ENCODE results near the gene ENOX1.
"Not testable (repeated sequence)": the region's sequence is repeated elsewhere in the genome, so short reads cannot be mapped to it uniquely, and the experiment has no call there.

ENOX1 gene

DNA sequence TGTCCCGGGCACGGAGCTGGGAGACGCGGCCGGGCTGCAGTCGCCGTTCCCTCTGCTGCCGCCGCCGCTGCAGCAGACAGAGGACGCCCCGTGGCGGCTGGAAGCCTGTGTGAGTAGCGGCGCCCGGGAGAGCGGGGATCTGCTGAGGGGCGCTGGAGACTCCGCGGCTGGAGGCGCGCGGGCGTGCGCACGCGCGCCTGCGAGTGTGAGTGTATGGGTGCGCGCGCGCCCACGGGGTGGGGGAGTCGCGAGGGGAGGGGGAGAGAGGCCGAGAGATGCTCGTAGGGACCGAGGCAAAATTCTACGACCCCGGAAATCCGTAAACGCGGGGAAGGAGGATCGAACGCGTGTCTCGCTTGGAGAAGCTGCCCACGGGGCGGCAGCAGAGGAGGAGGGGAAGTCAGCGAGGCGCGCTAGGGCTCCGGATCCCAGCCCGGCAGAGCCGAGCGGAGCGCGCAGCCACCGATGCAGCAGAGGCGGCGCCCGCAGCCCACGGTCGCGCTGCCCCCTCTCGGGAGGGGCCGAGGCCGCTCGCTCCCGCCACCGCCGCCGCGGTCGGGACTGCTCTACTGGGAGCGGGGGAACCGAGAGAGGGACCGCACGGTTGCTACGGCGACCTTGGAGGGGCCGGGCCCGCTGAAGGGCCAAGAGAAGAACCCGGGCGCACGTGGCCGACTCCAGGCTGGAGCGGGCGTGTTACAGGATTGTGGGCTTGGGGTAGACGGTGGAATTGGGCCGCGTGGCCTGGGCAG is at the start of gene ENOX1:
TSS of gene ENOX1 (minus strand) at position 207 of the 752 bp plus-strand sequence.
- H3K9ac ChIP-seq (ENCODE audit: low read length in 5 of 5) = peak within 1 kb of the TSS in 4 of 5 donors; percentile 16 to 70 (median 61)
- H3K4me1 ChIP-seq (ENCODE audit: control insufficient read depth in 5 of 5, insufficient read depth in 5 of 5, low read length in 5 of 5) = peaks cover 0 to 31% (median 29%) of the 10 kb centered on the region in 5 donors
- peak within 1 kb of the TSS; percentile 66 to 82 (median 70) for H3K4me3 ChIP-seq (ENCODE audit: low read depth in 1 of 5, low read length in 5 of 5)
- H3K27ac ChIP-seq (ENCODE audit: low read depth, low read length) = peak within 1 kb of the TSS; percentile 47
- H3K36me3 ChIP-seq (ENCODE audit: control insufficient read depth in 5 of 5, insufficient read depth in 5 of 5, low read length in 5 of 5) = no peaks in the 10 kb centered on the region
- H3K27me3 ChIP-seq (ENCODE audit: control insufficient read depth in 5 of 5, insufficient read depth in 4 of 5, low read length in 5 of 5) = peaks cover 0 to 4% (median 0%) of the 10 kb centered on the region in 5 donors
- no peaks in the 10 kb centered on the region for H3K9me3 ChIP-seq (ENCODE audit: control insufficient read depth in 5 of 5, low read length in 5 of 5)

DNA sequence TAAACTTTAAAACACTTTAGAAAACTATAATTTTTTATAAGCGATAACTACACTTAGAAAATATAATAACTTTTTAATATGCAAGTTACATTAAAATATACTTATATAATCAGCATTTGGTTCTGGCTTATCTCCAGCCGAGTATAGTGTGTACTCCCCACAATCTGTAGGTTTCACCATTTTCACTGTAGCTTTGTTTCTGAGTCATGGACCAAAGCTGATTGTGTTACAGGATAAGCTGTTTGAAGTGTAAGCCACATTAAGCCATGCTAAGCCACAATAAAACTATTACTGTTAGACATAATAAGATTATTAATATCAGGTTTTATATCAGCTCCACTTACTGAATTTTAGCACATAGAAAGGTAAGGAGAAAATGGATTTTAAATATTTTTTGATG is 48.9 kb upstream of the ENOX1 start:
- H3K4me3 ChIP-seq (ENCODE audit: low read depth in 1 of 5, low read length in 5 of 5) = no peak overlapping the region
- no peak overlapping the region for H3K9ac ChIP-seq (ENCODE audit: low read length in 5 of 5)
- no peak overlapping the region for H3K27ac ChIP-seq (ENCODE audit: low read depth, low read length)
- no peaks in the 10 kb centered on the region for H3K36me3 ChIP-seq (ENCODE audit: control insufficient read depth in 5 of 5, insufficient read depth in 5 of 5, low read length in 5 of 5)
- peaks cover 0 to 9% (median 6%) of the 10 kb centered on the region in 5 donors for H3K4me1 ChIP-seq (ENCODE audit: control insufficient read depth in 5 of 5, insufficient read depth in 5 of 5, low read length in 5 of 5)
- no peaks in the 10 kb centered on the region for H3K27me3 ChIP-seq (ENCODE audit: control insufficient read depth in 5 of 5, insufficient read depth in 4 of 5, low read length in 5 of 5)
- H3K9me3 ChIP-seq (ENCODE audit: control insufficient read depth in 5 of 5, low read length in 5 of 5) = peaks cover 0 to 2% (median 0%) of the 10 kb centered on the region in 5 donors

DNA sequence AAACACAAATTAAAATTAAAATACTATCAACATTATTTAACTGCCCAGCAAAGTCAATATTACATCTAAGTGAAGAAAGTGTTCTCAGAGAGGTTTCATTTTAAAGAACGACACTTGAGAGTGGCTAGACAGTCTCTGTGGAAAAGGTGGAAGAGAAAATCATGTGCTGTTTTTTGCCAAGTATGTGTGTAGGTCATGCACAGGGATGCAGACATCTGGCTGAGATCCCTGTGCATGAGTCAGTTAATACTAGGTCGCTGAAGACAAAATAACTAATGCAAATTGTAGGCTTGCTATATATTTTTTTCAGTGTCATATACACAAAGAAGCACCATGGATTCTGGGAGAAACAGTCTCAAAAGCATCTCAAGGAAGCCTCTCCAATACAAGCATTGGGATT is 44.3 kb upstream of the ENOX1 start:
- Histone ChIP-seq H3K36me3 (ENCODE audit: control insufficient read depth in 5 of 5, insufficient read depth in 5 of 5, low read length in 5 of 5) (no peaks in the 10 kb centered on the region), H3K4me1 (ENCODE audit: control insufficient read depth in 5 of 5, insufficient read depth in 5 of 5, low read length in 5 of 5) (peaks cover 0 to 10% (median 8%) of the 10 kb centered on the region in 5 donors), H3K9ac (ENCODE audit: low read length in 5 of 5) (peak overlapping the region in 1 of 5 donors; percentile 56), H3K27me3 (ENCODE audit: control insufficient read depth in 5 of 5, insufficient read depth in 4 of 5, low read length in 5 of 5) (no peaks in the 10 kb centered on the region), H3K9me3 (ENCODE audit: control insufficient read depth in 5 of 5, low read length in 5 of 5) (no peaks in the 10 kb centered on the region), H3K4me3 (ENCODE audit: low read depth in 1 of 5, low read length in 5 of 5) (peak overlapping the region in 1 of 5 donors; percentile 10), H3K27ac (ENCODE audit: low read depth, low read length) (peak overlapping the region; percentile 38)

DNA sequence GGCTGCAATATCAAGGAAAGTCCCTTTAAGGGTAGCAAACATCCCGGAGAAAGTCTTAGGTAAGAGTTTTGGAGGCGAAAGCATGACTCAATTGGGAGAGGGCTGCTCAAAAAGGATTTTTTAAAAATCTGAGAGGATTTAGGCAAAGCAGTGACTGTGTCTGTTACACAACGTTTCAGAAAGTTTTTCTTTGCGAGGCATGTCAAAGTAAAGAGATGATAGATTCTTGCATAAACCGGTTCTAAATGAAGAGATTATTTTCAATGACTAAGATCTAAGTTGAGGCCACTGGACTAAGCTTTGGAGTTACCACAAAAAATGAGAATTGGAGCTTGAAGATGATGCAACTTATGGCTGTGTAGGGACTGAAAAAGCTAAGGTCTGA is 43.7 kb upstream of the ENOX1 start:
- Histone ChIP-seq H3K27ac (ENCODE audit: low read depth, low read length) (peak overlapping the region; percentile 38), H3K27me3 (ENCODE audit: control insufficient read depth in 5 of 5, insufficient read depth in 4 of 5, low read length in 5 of 5) (no peaks in the 10 kb centered on the region), H3K4me3 (ENCODE audit: low read depth in 1 of 5, low read length in 5 of 5) (no peak overlapping the region), H3K36me3 (ENCODE audit: control insufficient read depth in 5 of 5, insufficient read depth in 5 of 5, low read length in 5 of 5) (no peaks in the 10 kb centered on the region), H3K9ac (ENCODE audit: low read length in 5 of 5) (peak overlapping the region in 1 of 5 donors; percentile 56), H3K9me3 (ENCODE audit: control insufficient read depth in 5 of 5, low read length in 5 of 5) (no peaks in the 10 kb centered on the region), H3K4me1 (ENCODE audit: control insufficient read depth in 5 of 5, insufficient read depth in 5 of 5, low read length in 5 of 5) (peaks cover 0 to 10% (median 8%) of the 10 kb centered on the region in 5 donors)

DNA sequence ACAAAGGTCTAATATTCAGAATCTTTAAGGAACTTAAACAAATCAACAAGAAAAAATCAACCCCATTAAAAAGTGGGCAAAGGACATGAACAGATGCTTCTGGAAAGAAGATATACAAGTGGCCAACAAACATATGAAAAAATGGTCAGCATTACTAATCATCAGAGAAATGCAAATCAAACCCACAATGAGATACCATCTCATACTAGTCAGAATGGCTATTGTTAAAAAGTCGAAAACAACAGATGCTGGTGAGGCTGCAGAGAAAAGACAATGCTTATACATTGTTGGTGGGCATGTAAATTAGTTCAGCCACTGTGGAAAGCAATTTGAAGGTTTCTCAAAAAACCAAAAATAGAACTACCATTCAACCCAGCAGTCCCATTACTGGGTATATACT is 37.9 kb upstream of the ENOX1 start:
- not testable (repeated sequence) for H3K27me3 ChIP-seq (ENCODE audit: control insufficient read depth in 5 of 5, insufficient read depth in 4 of 5, low read length in 5 of 5); H3K27ac ChIP-seq (ENCODE audit: low read depth, low read length); H3K4me3 ChIP-seq (ENCODE audit: low read depth in 1 of 5, low read length in 5 of 5); H3K9ac ChIP-seq (ENCODE audit: low read length in 5 of 5); H3K4me1 ChIP-seq (ENCODE audit: control insufficient read depth in 5 of 5, insufficient read depth in 5 of 5, low read length in 5 of 5); H3K9me3 ChIP-seq (ENCODE audit: control insufficient read depth in 5 of 5, low read length in 5 of 5); H3K36me3 ChIP-seq (ENCODE audit: control insufficient read depth in 5 of 5, insufficient read depth in 5 of 5, low read length in 5 of 5)

DNA sequence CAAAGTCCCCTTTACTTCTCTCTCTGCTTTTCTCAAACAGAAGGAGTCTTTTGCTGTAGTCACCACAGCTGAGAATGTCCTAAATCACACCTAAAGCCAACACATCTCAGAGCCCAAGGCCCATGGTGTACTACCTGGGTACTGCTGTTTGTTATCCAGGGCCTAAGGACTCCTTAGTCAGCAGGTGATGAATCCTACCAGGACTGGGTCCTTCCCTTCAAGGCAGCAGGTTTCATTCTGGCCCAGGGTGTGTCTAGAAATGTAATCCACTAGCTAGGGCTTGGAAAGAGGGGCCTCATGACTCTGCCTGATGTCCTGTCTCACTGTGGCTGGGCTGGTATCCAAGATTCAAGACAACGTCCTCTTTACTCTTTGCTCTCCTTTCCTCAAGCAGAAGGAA is 36.2 kb upstream of the ENOX1 start:
- no peak overlapping the region for H3K27ac ChIP-seq (ENCODE audit: low read depth, low read length)
- H3K4me1 ChIP-seq (ENCODE audit: control insufficient read depth in 5 of 5, insufficient read depth in 5 of 5, low read length in 5 of 5) = no peaks in the 10 kb centered on the region

DNA sequence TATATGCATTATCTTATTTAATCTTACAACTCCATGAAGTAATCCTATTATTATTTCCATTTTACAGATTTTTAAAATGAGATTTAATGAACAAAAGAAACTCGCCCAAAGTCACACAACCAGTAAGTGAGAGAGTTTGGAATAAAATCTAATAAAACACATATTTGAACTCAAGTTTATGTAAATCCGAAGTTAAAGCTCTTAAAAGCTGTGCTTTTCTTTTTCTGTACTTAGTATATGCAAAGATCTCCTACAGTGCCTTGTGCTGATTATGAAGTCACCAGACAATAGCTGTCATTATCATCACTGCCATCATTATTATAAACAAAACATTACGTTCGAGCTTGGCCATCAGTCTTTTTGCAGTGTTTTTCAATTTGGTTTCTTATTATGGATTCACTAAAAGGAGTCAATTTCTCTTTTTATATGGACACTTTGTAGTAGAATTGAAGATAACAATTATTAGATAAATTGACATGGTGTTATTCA is 29.7 kb upstream of the ENOX1 start:
- no peaks in the 10 kb centered on the region for H3K27me3 ChIP-seq (ENCODE audit: control insufficient read depth in 5 of 5, insufficient read depth in 4 of 5, low read length in 5 of 5)
- H3K4me1 ChIP-seq (ENCODE audit: control insufficient read depth in 5 of 5, insufficient read depth in 5 of 5, low read length in 5 of 5) = no peaks in the 10 kb centered on the region
- no peak overlapping the region for H3K4me3 ChIP-seq (ENCODE audit: low read depth in 1 of 5, low read length in 5 of 5)
- peaks cover 0 to 2% (median 0%) of the 10 kb centered on the region in 5 donors for H3K9me3 ChIP-seq (ENCODE audit: control insufficient read depth in 5 of 5, low read length in 5 of 5)
- no peaks in the 10 kb centered on the region for H3K36me3 ChIP-seq (ENCODE audit: control insufficient read depth in 5 of 5, insufficient read depth in 5 of 5, low read length in 5 of 5)
- H3K27ac ChIP-seq (ENCODE audit: low read depth, low read length) = no peak overlapping the region
- H3K9ac ChIP-seq (ENCODE audit: low read length in 5 of 5) = no peak overlapping the region

More for the DNA sequence above, 36.2 kb upstream of the ENOX1 start:
- Histone ChIP-seq H3K9me3 (ENCODE audit: control insufficient read depth in 5 of 5, low read length in 5 of 5) (peaks cover 0 to 2% (median 0%) of the 10 kb centered on the region in 5 donors), H3K27me3 (ENCODE audit: control insufficient read depth in 5 of 5, insufficient read depth in 4 of 5, low read length in 5 of 5) (no peaks in the 10 kb centered on the region), H3K36me3 (ENCODE audit: control insufficient read depth in 5 of 5, insufficient read depth in 5 of 5, low read length in 5 of 5) (no peaks in the 10 kb centered on the region), H3K9ac (ENCODE audit: low read length in 5 of 5) (no peak overlapping the region), H3K4me3 (ENCODE audit: low read depth in 1 of 5, low read length in 5 of 5) (no peak overlapping the region)

DNA sequence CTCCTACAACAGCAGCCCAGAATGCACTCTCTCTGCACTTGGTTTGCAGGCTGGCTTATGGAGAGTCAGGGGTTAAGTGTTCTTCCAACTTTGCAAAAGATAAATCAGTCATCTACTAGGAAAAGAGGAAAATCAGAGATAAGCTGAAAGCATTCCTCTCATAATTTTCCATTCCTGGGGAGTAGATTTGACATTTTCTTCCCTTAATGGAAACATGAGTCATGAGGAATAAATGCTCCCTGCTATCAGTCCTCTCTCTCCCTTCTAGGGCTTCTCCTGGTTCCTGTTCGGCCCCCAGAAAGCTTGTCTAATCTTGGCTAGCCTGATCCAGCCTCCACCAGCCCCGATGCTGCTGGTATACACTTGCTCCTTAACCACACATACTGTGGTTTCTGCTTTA is 28.4 kb upstream of the ENOX1 start:
- Histone ChIP-seq H3K27ac (ENCODE audit: low read depth, low read length) (no peak overlapping the region), H3K9ac (ENCODE audit: low read length in 5 of 5) (no peak overlapping the region), H3K9me3 (ENCODE audit: control insufficient read depth in 5 of 5, low read length in 5 of 5) (no peaks in the 10 kb centered on the region), H3K4me3 (ENCODE audit: low read depth in 1 of 5, low read length in 5 of 5) (no peak overlapping the region), H3K27me3 (ENCODE audit: control insufficient read depth in 5 of 5, insufficient read depth in 4 of 5, low read length in 5 of 5) (no peaks in the 10 kb centered on the region), H3K36me3 (ENCODE audit: control insufficient read depth in 5 of 5, insufficient read depth in 5 of 5, low read length in 5 of 5) (no peaks in the 10 kb centered on the region), H3K4me1 (ENCODE audit: control insufficient read depth in 5 of 5, insufficient read depth in 5 of 5, low read length in 5 of 5) (no peaks in the 10 kb centered on the region)

DNA sequence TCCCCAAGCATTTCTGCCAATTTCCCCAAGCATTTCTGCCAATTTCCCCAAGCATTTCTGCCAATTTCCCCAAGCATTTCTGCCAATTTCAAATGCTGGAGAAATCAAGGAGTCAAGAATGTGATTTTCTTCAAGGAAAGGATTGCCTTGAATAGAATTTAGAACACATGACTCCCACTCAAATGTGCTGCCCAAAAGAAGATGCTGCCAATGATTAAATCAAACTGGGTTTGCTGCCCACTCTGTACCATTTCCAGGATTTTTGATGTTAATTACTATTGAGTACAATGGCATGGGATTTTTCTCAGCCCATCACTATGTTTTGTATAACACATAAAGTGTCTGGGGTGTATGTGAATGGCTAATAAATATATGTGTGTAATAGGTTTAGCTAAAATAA is 21.9 kb upstream of the ENOX1 start:
- Histone ChIP-seq H3K4me3 (ENCODE audit: low read depth in 1 of 5, low read length in 5 of 5) (no peak overlapping the region), H3K27me3 (ENCODE audit: control insufficient read depth in 5 of 5, insufficient read depth in 4 of 5, low read length in 5 of 5) (no peaks in the 10 kb centered on the region), H3K9ac (ENCODE audit: low read length in 5 of 5) (no peak overlapping the region), H3K27ac (ENCODE audit: low read depth, low read length) (no peak overlapping the region), H3K9me3 (ENCODE audit: control insufficient read depth in 5 of 5, low read length in 5 of 5) (no peaks in the 10 kb centered on the region), H3K36me3 (ENCODE audit: control insufficient read depth in 5 of 5, insufficient read depth in 5 of 5, low read length in 5 of 5) (no peaks in the 10 kb centered on the region), H3K4me1 (ENCODE audit: control insufficient read depth in 5 of 5, insufficient read depth in 5 of 5, low read length in 5 of 5) (no peaks in the 10 kb centered on the region)

DNA sequence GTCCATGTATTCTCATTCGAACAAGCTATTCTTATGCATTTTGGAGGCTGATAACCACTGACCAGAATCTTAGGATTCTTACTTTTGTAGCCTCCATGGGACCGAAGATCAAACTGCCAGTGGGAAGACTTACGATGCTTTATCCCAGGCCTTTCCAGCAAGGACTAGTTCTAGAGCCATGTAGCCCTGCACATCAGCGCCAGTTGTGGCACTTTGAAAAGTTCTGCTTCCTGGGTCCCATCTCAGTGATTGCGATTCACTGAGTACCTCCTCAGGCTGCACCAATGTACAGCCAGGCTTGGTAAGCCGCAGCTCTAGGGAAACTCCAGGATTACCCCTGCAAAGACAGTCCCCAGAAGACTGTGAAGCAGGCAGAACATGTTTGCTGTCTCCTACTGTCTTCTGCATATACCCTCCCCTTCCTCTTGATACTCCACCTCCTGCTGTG is 18.9 kb upstream of the ENOX1 start:
- H3K9ac ChIP-seq (ENCODE audit: low read length in 5 of 5) = no peak overlapping the region
- H3K4me3 ChIP-seq (ENCODE audit: low read depth in 1 of 5, low read length in 5 of 5) = no peak overlapping the region
- no peaks in the 10 kb centered on the region for H3K27me3 ChIP-seq (ENCODE audit: control insufficient read depth in 5 of 5, insufficient read depth in 4 of 5, low read length in 5 of 5)
- H3K36me3 ChIP-seq (ENCODE audit: control insufficient read depth in 5 of 5, insufficient read depth in 5 of 5, low read length in 5 of 5) = no peaks in the 10 kb centered on the region
- no peaks in the 10 kb centered on the region for H3K4me1 ChIP-seq (ENCODE audit: control insufficient read depth in 5 of 5, insufficient read depth in 5 of 5, low read length in 5 of 5)
- no peak overlapping the region for H3K27ac ChIP-seq (ENCODE audit: low read depth, low read length)
- H3K9me3 ChIP-seq (ENCODE audit: control insufficient read depth in 5 of 5, low read length in 5 of 5) = no peaks in the 10 kb centered on the region
